ENCODE results near the gene FGD1. TPM values are rescaled to one million over a fixed set of nuclear protein-coding genes. Genes with fewer than 3 reads are reported as not detected.
A peak's percentile ranks its signal among the peaks of the same experiment; 100 is the strongest.
"Not testable (repeated sequence)": the region's sequence is repeated elsewhere in the genome, so short reads cannot be mapped to it uniquely, and the experiment has no call there.

FGD1 gene
- total RNA-seq, 3 donors from 2014 or later (not counting 1 experiment from before 2014, with no cell fraction given): 0.07 TPM; not detected in 2

- Histone ChIP-seq H3K4me1 (ENCODE audit: control insufficient read depth, insufficient read depth, low read length) (peaks cover 4% of the 10 kb centered on the region), H3K9me3 (ENCODE audit: control insufficient read depth, insufficient read depth, low read length) (no peaks in the 10 kb centered on the region), H3K27ac (ENCODE audit: low read length) (no peak overlapping the region), H3K27me3 (ENCODE audit: control insufficient read depth, insufficient read depth, low read length) (peaks cover 6% of the 10 kb centered on the region), H3K36me3 (ENCODE audit: control insufficient read depth, insufficient read depth, low read length) (no peaks in the 10 kb centered on the region), H3K4me3 (ENCODE audit: low read length) (peak overlapping the region; percentile 18)
- intact Hi-C loops (cut with micrococcal nuclease): no loop called here
- no peak for TF ChIP-seq CTCF (IDR thresholded peaks at IDR 0.05)
- DNase-seq: no peak
- H3K4me1 Mint-ChIP-seq: peaks cover 6 to 14% of the 10 kb centered on the region in 2 donors
- H3K27ac Mint-ChIP-seq: no peak overlapping the region
- H3K27me3 Mint-ChIP-seq (ENCODE audit: low read depth in 2 of 2): peaks cover 48% of the 10 kb centered on the region in 2 donors
- ATAC-seq: peak in 2 of 3 donors; percentile 29 to 53
- no peaks in the 10 kb centered on the region for H3K9me3 Mint-ChIP-seq
- WGBS (ENCODE audit: insufficient coverage): 5% methylated on average over 86 of the region's 86 CpGs
- no peaks in the 10 kb centered on the region for H3K36me3 Mint-ChIP-seq
- H3K4me3 Mint-ChIP-seq: peak overlapping the region; percentile 69
Observed at GRCh38 chrX:54494989-54495813, 833 bp downstream of the FGD1 start.

- Mint-ChIP-seq H3K4me1 (peaks cover 6 to 14% of the 10 kb centered on the region in 2 donors), H3K9me3 (no peaks in the 10 kb centered on the region), H3K36me3 (no peaks in the 10 kb centered on the region), H3K27me3 (ENCODE audit: low read depth in 2 of 2) (peaks cover 45 to 47% of the 10 kb centered on the region in 2 donors), H3K4me3 (peak overlapping the region; percentile 69), H3K27ac (no peak overlapping the region)
- WGBS (ENCODE audit: insufficient coverage): 88% methylated on average over 5 of the region's 10 CpGs
- Histone ChIP-seq H3K27ac (ENCODE audit: low read length) (no peak overlapping the region), H3K4me3 (ENCODE audit: low read length) (no peak overlapping the region), H3K36me3 (ENCODE audit: control insufficient read depth, insufficient read depth, low read length) (no peaks in the 10 kb centered on the region), H3K27me3 (ENCODE audit: control insufficient read depth, insufficient read depth, low read length) (peaks cover 6% of the 10 kb centered on the region), H3K9me3 (ENCODE audit: control insufficient read depth, insufficient read depth, low read length) (no peaks in the 10 kb centered on the region), H3K4me1 (ENCODE audit: control insufficient read depth, insufficient read depth, low read length) (peaks cover 4% of the 10 kb centered on the region)
- intact Hi-C loops (cut with micrococcal nuclease): no loop called here
- TF ChIP-seq CTCF (IDR thresholded peaks at IDR 0.05): no peak
- ATAC-seq (no peak), DNase-seq (no peak)
Observed at GRCh38 chrX:54494166-54494988, 1.7 kb downstream of the FGD1 start.

- H3K27ac ChIP-seq (ENCODE audit: low read length): no peak overlapping the region
- H3K4me3 ChIP-seq (ENCODE audit: low read length): no peak overlapping the region
- no peak for ATAC-seq
- H3K9me3 Mint-ChIP-seq: no peaks in the 10 kb centered on the region
- no peak for DNase-seq
- H3K4me1 Mint-ChIP-seq: peaks cover 6 to 10% of the 10 kb centered on the region in 2 donors
- no peaks in the 10 kb centered on the region for H3K9me3 ChIP-seq (ENCODE audit: control insufficient read depth, insufficient read depth, low read length)
- no peaks in the 10 kb centered on the region for H3K36me3 ChIP-seq (ENCODE audit: control insufficient read depth, insufficient read depth, low read length)
- no peaks in the 10 kb centered on the region for H3K36me3 Mint-ChIP-seq
- no peak for TF ChIP-seq CTCF (IDR thresholded peaks at IDR 0.05)
- H3K27me3 Mint-ChIP-seq (ENCODE audit: low read depth in 2 of 2): peaks cover 29% of the 10 kb centered on the region in 2 donors
- whole genome bisulfite sequencing (ENCODE audit: insufficient coverage): 62% methylated on average over 2 of the region's 6 CpGs
- H3K27me3 ChIP-seq (ENCODE audit: control insufficient read depth, insufficient read depth, low read length): peaks cover 6% of the 10 kb centered on the region
- intact Hi-C loops (cut with micrococcal nuclease): no loop called here
- H3K4me1 ChIP-seq (ENCODE audit: control insufficient read depth, insufficient read depth, low read length): peaks cover 4% of the 10 kb centered on the region
- H3K4me3 Mint-ChIP-seq: no peak overlapping the region
- no peak overlapping the region for H3K27ac Mint-ChIP-seq
Observed at GRCh38 chrX:54492340-54492739, 3.7 kb downstream of the FGD1 start.

GRCh38 chrX:54489819-54490218 is 6.2 kb downstream of the FGD1 start:
- intact Hi-C loops (cut with micrococcal nuclease); H3K27ac Mint-ChIP-seq; H3K27me3 ChIP-seq (ENCODE audit: control insufficient read depth, insufficient read depth, low read length); H3K4me1 ChIP-seq (ENCODE audit: control insufficient read depth, insufficient read depth, low read length); DNase-seq; H3K9me3 ChIP-seq (ENCODE audit: control insufficient read depth, insufficient read depth, low read length); H3K27ac ChIP-seq (ENCODE audit: low read length); H3K4me1 Mint-ChIP-seq; H3K4me3 ChIP-seq (ENCODE audit: low read length); H3K36me3 Mint-ChIP-seq; H3K36me3 ChIP-seq (ENCODE audit: control insufficient read depth, insufficient read depth, low read length); ATAC-seq; H3K9me3 Mint-ChIP-seq; H3K4me3 Mint-ChIP-seq: not testable (repeated sequence)
- H3K27me3 Mint-ChIP-seq (ENCODE audit: low read depth in 2 of 2): peaks cover 16 to 18% of the 10 kb centered on the region in 2 donors
- WGBS (ENCODE audit: insufficient coverage): 100% methylated on average over 1 of the region's 5 CpGs

Data from natural killer cell (primary cell).